GM23338 (cell line): Measurements from ENCODE around the gene SMC4.

Experiments used
- CREB1 ChIP-seq: fragments of 250-450 bp; sonication (Bioruptor Pico); IDR thresholded peaks from 2 replicates; pipeline ENCODE4 v1.5.0; 2020; ENCODE audit warnings: low read depth, mild to moderate bottlenecking, moderate library complexity
- CTCF ChIP-seq, 2 experiments: fragments of 200-600 bp in 1 of 2; sonication (generic) in 1 of 2; conservative IDR thresholded peaks; 2 replicates each; pipeline versions ENCODE4 v1.5.1 to v1.6.1; 2016 to 2017; ENCODE audit warnings: antibody characterized with exemption in 2 of 2, low read depth in 2 of 2, mild to moderate bottlenecking in 2 of 2, moderate library complexity in 1 of 2
- ETS1 ChIP-seq: IDR thresholded peaks from 2 replicates; pipeline ENCODE4 v1.6.1; 2016; ENCODE audit warnings: antibody characterized with exemption
- EZH2 ChIP-seq: fragments of 200-600 bp; sonication (generic); IDR thresholded peaks from one replicate; pipeline ENCODE4 v1.8.0; 2017; ENCODE audit warnings: antibody characterized with exemption, mild to moderate bottlenecking, low read depth; ENCODE audit not compliant: unreplicated experiment
- EZH2phosphoT487 ChIP-seq: fragments of 200-600 bp; sonication (generic); IDR thresholded peaks from one replicate; pipeline ENCODE4 v1.8.1; 2018; ENCODE audit warnings: antibody characterized with exemption; ENCODE audit not compliant: unreplicated experiment
- POLR2AphosphoS5 ChIP-seq: IDR thresholded peaks from 2 replicates; pipeline ENCODE4 v1.6.1; 2016; ENCODE audit warnings: antibody characterized with exemption, low read depth
- REST ChIP-seq: IDR thresholded peaks from one replicate; pipeline ENCODE4 v1.6.1; 2018; ENCODE audit warnings: antibody characterized with exemption; ENCODE audit not compliant: unreplicated experiment
- ZNF331 ChIP-seq: fragments of 250-450 bp; sonication (Bioruptor Pico); IDR thresholded peaks from 2 replicates; pipeline ENCODE4 v1.5.0; 2020; ENCODE audit warnings: low read depth, mild to moderate bottlenecking, moderate library complexity
- ZNF462 ChIP-seq: fragments of 250-450 bp; sonication (Bioruptor Pico); IDR thresholded peaks from 2 replicates; pipeline ENCODE4 v1.5.0; 2020; ENCODE audit warnings: mild to moderate bottlenecking, moderate library complexity

GRCh38 chr3:160475884-160476283, 76.4 kb downstream of the SMC4 start:
- TF ChIP-seq CTCF (conservative IDR thresholded peaks at IDR 0.05; ENCODE audit: low read depth in 2 of 2) (no peak), CREB1 (CRISPR knock-in tag) (no peak), EZH2phosphoT487 (no peak), EZH2 (no peak), POLR2AphosphoS5 (no peak), ZNF462 (CRISPR knock-in tag) (no peak), REST (no peak), ETS1 (no peak), ZNF331 (CRISPR knock-in tag) (no peak)
